GM12872 (cell line): Measurements from ENCODE around the gene INPP1.

ENCODE experiments used
- CTCF ChIP-seq: IDR thresholded peaks from 3 replicates; pipeline ENCODE4 v1.5.1; 2011; ENCODE audit warnings: low read depth, mild to moderate bottlenecking, low read length, moderate library complexity; ENCODE audit not compliant: insufficient read depth

INPP1 gene

DNA sequence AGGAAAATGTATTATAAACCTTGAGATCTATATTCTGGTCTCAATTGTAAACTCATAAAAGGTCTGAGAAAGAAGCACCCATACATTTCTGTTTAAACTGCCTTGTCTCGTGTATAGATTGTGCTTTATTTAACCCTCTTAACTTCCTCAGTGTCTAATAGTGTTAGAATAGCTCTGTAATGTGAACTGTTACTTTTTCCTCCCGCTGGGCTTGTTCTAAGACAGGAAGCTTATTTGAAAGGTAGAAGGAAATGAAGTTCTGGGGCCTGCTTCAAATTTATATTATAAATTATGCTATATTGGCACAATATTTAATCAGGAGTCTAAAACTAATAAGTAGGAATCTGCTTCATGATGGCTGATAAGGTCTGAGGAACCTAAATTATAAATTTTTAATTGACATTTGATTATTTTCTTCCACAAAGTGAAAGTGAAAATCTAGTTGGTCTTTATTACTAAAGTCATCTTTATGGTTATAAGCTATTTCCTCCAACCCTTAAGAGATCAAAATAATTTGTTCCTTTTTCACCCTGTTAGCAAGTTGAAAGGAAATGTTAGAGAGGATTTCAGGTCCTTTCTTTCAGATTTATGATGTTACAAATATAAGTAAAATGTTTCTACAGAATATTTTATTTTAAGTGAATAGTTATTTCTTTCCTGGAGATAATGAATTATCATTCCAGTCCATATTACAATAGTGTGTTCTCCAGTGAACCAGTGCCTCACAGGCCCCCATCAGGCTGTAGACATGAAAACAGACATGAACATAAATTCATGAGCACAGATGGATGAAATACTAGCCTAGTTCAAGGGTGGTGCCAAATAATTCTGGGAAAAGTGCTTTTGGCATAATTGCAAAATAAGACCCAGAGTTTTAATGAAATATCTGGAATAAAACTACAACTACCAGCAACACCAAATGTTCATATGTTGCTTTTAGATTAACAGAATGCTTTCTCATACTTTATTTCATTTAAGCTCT, 72.7 kb downstream of the INPP1 start:
- TF ChIP-seq CTCF, result no peak

DNA sequence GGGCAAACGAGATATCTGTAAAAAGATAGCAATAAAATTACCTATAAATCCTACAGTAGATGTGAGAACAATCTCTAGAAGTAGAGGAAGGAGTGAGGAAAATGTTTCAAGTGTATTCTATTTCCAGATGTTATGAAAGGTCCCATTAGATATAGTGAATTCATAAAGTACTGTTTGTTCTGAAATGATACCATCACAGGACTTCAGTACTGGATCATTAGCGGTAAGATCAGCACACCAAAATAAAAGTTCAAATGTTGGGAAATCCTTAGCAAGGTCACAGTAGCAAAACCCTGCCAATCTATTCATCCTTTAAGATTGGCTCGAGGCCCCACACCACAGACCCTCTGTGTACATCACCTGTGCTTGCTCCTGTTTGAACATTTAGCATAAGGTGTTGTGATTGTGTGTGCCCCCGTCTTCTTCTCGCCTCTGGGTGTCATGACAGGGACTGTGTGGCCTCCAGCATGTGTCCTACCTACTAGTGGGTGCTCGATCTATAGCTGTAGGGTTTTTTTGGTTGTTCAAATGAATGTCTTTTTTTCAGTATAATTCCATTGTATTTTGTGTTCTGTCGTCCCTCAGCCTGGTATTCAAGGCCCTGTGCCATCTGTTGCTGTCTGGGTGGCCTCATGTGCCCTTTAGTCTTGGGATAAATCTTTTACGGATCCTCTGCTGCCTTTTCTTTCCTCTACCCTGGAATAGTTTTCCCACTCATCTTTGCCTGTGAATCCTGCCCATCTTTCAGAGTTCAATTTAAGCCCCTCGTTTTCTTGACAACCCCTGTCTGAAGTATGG, 73.9 kb downstream of the INPP1 start:
- TF ChIP-seq CTCF, result no peak

DNA sequence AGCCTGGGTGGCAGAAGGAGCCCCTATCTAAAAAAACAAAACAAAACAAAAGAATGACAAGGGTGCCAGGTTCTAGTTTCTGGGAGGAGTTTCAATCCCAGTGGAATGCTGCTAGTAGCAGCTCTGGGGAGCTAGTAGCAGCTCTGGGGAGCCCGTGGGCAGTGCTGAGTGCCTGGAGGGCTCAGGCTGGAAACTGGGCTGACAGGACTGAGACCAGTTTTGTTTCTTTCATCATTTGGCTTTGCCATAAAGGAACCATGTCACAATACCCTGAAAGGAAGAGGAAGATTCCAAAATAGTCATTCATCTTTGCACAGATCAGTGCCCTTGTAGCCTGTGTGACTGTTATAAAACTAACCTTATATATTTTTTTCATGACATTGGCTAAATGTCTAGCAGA, 75.3 kb downstream of the INPP1 start:
- TF ChIP-seq CTCF, result no peak

DNA sequence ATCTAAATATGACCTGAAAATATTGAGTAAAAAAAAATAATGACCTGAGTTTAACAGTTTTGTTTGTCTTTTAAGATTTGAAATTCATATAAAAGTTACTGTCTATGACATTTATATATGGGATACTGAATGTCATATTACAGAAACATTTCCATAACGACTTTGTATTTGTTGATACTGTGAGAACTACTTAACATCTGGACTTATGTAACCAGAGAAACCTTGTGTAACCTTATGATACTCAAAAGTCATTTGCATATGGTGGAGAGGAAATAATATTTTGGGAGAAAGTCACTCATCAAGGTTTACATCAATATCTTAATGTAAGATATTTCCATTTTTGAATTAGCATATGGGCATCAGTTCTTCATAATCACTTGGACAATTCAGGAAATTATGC, 77.4 kb downstream of the INPP1 start:
- TF ChIP-seq CTCF, result no peak
